ENCODE measurements around the gene SEC63.
A peak's percentile ranks its signal among the peaks of the same experiment; 100 is the strongest.
"Not testable (repeated sequence)": the region's sequence is repeated elsewhere in the genome, so short reads cannot be mapped to it uniquely, and the experiment has no call there.

SEC63 gene

GRCh38 chr6:107973594-107973993 is 15.6 kb upstream of the SEC63 start:
- DNase-seq (ENCODE audit: low spot score): no peak

- no peak for DNase-seq (ENCODE audit: low spot score)
Observed at GRCh38 chr6:107972413-107973096, 14.5 kb upstream of the SEC63 start.

GRCh38 chr6:107971181-107971580 is 13.2 kb upstream of the SEC63 start:
- DNase-seq (ENCODE audit: low spot score): no peak

GRCh38 chr6:107970255-107970654 is 12.2 kb upstream of the SEC63 start:
- no peak for DNase-seq (ENCODE audit: low spot score)

- no peak for DNase-seq (ENCODE audit: low spot score)
Observed at GRCh38 chr6:107968081-107968480, 10.1 kb upstream of the SEC63 start.

GRCh38 chr6:107965746-107966145 is 7.7 kb upstream of the SEC63 start:
- DNase-seq (ENCODE audit: low spot score): no peak

GRCh38 chr6:107962723-107963122 is 4.7 kb upstream of the SEC63 start:
- DNase-seq (ENCODE audit: low spot score): no peak

GRCh38 chr6:107959392-107959791 is 1.4 kb upstream of the SEC63 start:
- DNase-seq (ENCODE audit: low spot score): no peak

- DNase-seq (ENCODE audit: low spot score): not testable (repeated sequence)
Observed at GRCh38 chr6:107958689-107959362, 818 bp upstream of the SEC63 start.

- peak; percentile 88 for DNase-seq (ENCODE audit: low spot score)
Observed at GRCh38 chr6:107957308-107957908, 600 bp downstream of the SEC63 start.

- peak; percentile 60 for DNase-seq (ENCODE audit: low spot score)
Observed at GRCh38 chr6:107956586-107957307, 1.3 kb downstream of the SEC63 start.

- peak; percentile 24 for DNase-seq (ENCODE audit: low spot score)
Observed at GRCh38 chr6:107956181-107956580, 1.8 kb downstream of the SEC63 start.

GRCh38 chr6:107953858-107954414 is 4.1 kb downstream of the SEC63 start:
- DNase-seq (ENCODE audit: low spot score): not testable (repeated sequence)

- no peak for DNase-seq (ENCODE audit: low spot score)
Observed at GRCh38 chr6:107943626-107944439, 14.2 kb downstream of the SEC63 start.

GRCh38 chr6:107942142-107942541 is 15.9 kb downstream of the SEC63 start:
- no peak for DNase-seq (ENCODE audit: low spot score)

GRCh38 chr6:107941627-107942026 is 16.4 kb downstream of the SEC63 start:
- DNase-seq (ENCODE audit: low spot score): no peak

- no peak for DNase-seq (ENCODE audit: low spot score)
Observed at GRCh38 chr6:107941199-107941598, 16.8 kb downstream of the SEC63 start.

- not testable (repeated sequence) for DNase-seq (ENCODE audit: low spot score)
Observed at GRCh38 chr6:107936910-107937292, 21.1 kb downstream of the SEC63 start.

GRCh38 chr6:107936162-107936909 is 21.7 kb downstream of the SEC63 start:
- no peak for DNase-seq (ENCODE audit: low spot score)

- not testable (repeated sequence) for DNase-seq (ENCODE audit: low spot score)
Observed at GRCh38 chr6:107934229-107934628, 23.8 kb downstream of the SEC63 start.

GRCh38 chr6:107932580-107932979 is 25.4 kb downstream of the SEC63 start:
- DNase-seq (ENCODE audit: low spot score): no peak
